Loucy (cell line): ENCODE measurements around the gene FKBP6.
"Not testable (repeated sequence)": the region's sequence is repeated elsewhere in the genome, so short reads cannot be mapped to it uniquely, and the experiment has no call there.

Experiments
- CTCF ChIP-seq: fragments of 200-600 bp; sonication (generic); conservative IDR thresholded peaks from 2 replicates; pipeline ENCODE4 v1.5.1; 2014; ENCODE audit warnings: mild to moderate bottlenecking, antibody characterized with exemption, low read length
- EZH2phosphoT487 ChIP-seq: fragments of 200-600 bp; IDR thresholded peaks from 2 replicates; pipeline ENCODE4 v1.6.1; 2018; ENCODE audit warnings: antibody characterized with exemption, mild to moderate bottlenecking, moderate library complexity, borderline replicate concordance

GRCh38 chr7:73311421-73311820, 16.5 kb upstream of the FKBP6 start:
- TF ChIP-seq CTCF, EZH2phosphoT487: not testable (repeated sequence)
